ENCODE data around the gene GRID1.

GRID1 gene

GRCh38 chr10:86319676-86320075, 46.9 kb downstream of the GRID1 start:
- no peak for DNase-seq (ENCODE audit: low read depth)
- H3K4me3 ChIP-seq (ENCODE audit: low read depth, low read length): no peak overlapping the region
- no peak for TF ChIP-seq CTCF (conservative IDR thresholded peaks at IDR 0.05; ENCODE audit: low read depth, low read length)

GRCh38 chr10:86317949-86318725, 48.5 kb downstream of the GRID1 start:
- no peak overlapping the region for H3K4me3 ChIP-seq (ENCODE audit: low read depth, low read length)

GRCh38 chr10:86316990-86317389, 49.6 kb downstream of the GRID1 start:
- DNase-seq (ENCODE audit: low read depth): no peak
- no peak for TF ChIP-seq CTCF (conservative IDR thresholded peaks at IDR 0.05; ENCODE audit: low read depth, low read length)
- H3K4me3 ChIP-seq (ENCODE audit: low read depth, low read length): no peak overlapping the region

More at GRCh38 chr10:86317949-86318725, 48.5 kb downstream of the GRID1 start:
- no peak for TF ChIP-seq CTCF (conservative IDR thresholded peaks at IDR 0.05; ENCODE audit: low read depth, low read length)
- DNase-seq (ENCODE audit: low read depth): no peak

- H3K4me3 ChIP-seq (ENCODE audit: low read depth, low read length): no peak overlapping the region
- TF ChIP-seq CTCF (conservative IDR thresholded peaks at IDR 0.05; ENCODE audit: low read depth, low read length): no peak
- no peak for DNase-seq (ENCODE audit: low read depth)
These were observed 50.2 kb downstream of the GRID1 start for GRCh38 chr10:86316274-86316835.

GRCh38 chr10:86315549-86315942, 51.0 kb downstream of the GRID1 start:
- TF ChIP-seq CTCF (conservative IDR thresholded peaks at IDR 0.05; ENCODE audit: low read depth, low read length): no peak

GRCh38 chr10:86314616-86315548, 51.7 kb downstream of the GRID1 start:
- no peak for TF ChIP-seq CTCF (conservative IDR thresholded peaks at IDR 0.05; ENCODE audit: low read depth, low read length)
- H3K4me3 ChIP-seq (ENCODE audit: low read depth, low read length): no peak overlapping the region
- DNase-seq (ENCODE audit: low read depth): no peak

More at GRCh38 chr10:86315549-86315942, 51.0 kb downstream of the GRID1 start:
- no peak for DNase-seq (ENCODE audit: low read depth)
- H3K4me3 ChIP-seq (ENCODE audit: low read depth, low read length): no peak overlapping the region

Data from choroid plexus epithelial cell (primary cell).